ENCODE results near the gene AHR.
"Not testable (repeated sequence)": the region's sequence is repeated elsewhere in the genome, so short reads cannot be mapped to it uniquely, and the experiment has no call there.

The AHR gene

DNA sequence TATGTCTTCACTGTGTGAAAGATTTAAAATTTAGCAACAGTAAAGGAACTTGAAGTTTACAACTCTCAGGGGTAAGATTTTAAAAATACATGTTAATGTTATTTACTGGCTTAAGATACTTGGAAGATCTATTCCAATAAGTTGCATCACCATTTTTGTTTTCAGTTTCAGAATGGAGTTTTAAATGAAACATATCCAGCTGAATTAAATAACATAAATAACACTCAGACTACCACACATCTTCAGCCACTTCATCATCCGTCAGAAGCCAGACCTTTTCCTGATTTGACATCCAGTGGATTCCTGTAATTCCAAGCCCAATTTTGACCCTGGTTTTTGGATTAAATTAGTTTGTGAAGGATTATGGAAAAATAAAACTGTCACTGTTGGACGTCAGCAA, 44.3 kb downstream of the AHR start:
- no peak for DNase-seq

GRCh38 chr7:17347401-17347800, 48.9 kb downstream of the AHR start:
- DNase-seq: no peak

GRCh38 chr7:17348932-17349331, 50.5 kb downstream of the AHR start:
- not testable (repeated sequence) for DNase-seq

GRCh38 chr7:17350321-17350720, 51.9 kb downstream of the AHR start:
- not testable (repeated sequence) for DNase-seq

- not testable (repeated sequence) for DNase-seq
Measured at GRCh38 chr7:17353650-17354419, 55.4 kb downstream of the AHR start.

GRCh38 chr7:17354473-17354872, 56.0 kb downstream of the AHR start:
- no peak for DNase-seq

- DNase-seq: no peak
Measured at GRCh38 chr7:17355050-17355449, 56.6 kb downstream of the AHR start.

- no peak for DNase-seq
Measured at GRCh38 chr7:17357952-17358351, 59.5 kb downstream of the AHR start.

DNA sequence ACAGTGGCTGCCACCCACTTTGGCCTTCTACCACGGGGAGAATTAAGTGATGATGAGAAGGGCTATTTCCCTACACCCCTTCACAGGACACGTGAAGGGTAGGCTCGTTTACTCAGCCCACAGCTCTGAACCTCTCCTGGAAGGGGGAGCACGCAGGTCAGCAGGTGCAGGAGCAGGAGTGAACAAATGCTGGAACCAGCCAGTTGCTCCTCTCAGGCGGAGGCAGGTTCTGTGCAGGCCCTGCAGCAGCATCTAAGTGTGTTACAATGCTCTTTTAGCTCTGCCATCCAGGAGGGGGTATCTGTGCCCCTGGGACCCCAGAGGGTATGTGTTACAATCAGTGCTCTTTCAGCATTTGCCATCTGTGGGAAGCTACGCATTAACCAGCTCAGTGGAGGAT, 61.2 kb downstream of the AHR start:
- DNase-seq: no peak

GRCh38 chr7:17362439-17363105, 64.1 kb downstream of the AHR start:
- DNase-seq: no peak

DNA sequence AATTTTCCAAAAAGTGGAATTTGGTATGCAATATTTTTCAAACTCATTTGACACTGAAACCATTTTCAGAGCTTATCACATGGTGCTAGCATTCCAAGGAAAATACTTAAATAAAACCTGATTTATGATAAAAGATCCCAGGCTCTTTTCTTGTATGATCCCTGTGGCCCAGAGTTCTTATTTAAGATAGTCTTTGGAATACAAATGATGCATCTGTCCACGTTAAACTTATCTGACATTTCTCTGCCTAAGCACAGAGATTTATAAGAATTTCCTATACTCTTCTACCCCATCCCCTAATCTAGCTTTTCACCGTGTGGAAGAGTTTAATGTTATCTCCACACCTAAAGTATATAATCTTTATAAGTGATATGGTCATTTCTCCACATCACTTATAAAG, 66.2 kb downstream of the AHR start:
- DNase-seq: no peak

DNA sequence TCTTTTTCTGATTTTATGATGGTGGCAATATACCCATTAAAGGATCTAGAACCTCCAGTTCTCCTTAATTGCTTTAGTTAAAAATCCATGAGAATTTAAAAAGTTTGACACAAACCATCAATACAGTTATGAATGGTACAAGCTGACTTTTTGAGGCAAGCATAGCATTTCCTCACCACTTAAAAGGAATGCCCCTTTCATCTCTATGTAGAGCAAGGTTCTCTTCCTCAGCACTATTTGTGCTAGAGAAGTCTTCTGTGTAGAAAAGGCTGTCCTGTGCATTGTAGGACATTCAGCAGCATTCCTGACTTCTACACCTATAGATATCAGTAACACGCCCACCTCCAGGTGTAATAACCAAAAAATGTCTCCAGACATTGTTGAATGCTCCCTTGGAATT, 67.3 kb downstream of the AHR start:
- no peak for DNase-seq

DNA sequence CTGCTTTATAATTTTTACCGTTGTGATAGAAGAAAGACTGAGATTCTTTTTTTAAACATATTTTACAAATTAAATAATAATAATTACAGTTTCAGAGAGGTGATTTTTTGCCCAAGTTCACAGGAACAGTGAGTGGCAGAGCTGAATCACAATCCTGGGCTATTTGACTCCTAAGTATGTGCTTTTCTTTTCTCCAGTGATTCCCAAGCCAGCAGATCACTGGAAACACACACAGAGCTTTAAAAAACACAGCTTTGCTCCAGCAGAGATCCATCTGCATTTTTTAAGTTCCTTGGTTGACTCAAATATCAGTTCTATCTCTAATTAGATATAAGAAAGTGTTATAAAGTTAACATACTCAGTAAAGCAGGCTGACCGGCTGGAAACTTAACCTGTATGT, 69.0 kb downstream of the AHR start:
- no peak for DNase-seq

DNA sequence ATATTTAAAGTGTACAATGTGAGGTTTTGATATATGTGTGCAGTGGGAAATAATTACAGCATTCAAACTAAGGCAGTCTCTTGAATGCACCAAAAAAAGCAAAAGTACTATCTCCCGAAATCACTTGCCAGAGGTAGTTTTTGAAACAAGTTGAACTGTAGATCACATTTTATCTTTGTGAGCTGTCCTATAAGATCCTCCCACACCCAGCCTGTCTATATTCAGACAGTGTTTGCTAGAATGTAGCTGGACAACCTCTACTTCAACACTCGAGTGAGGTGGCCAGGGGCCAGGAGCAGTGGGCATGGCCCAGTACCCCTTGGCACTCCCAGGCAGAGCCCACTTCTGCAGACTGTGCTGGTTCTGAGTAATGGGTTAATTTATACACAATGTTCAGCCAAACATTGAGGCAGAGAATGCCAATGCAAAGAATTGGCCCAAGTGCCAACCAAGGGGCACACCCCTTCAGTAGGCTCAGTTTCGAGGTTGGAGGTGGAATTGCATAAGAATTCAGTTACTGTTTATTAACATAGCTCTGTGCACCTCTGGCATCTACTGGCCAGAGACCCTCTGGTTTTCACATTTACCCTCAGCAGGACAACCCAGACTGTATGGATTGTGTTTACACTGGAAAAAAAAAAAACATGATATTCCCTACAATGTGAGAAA, 70.5 kb downstream of the AHR start:
- DNase-seq: no peak

- no peak for DNase-seq
Measured at GRCh38 chr7:17369691-17370426, 71.4 kb downstream of the AHR start.

DNA sequence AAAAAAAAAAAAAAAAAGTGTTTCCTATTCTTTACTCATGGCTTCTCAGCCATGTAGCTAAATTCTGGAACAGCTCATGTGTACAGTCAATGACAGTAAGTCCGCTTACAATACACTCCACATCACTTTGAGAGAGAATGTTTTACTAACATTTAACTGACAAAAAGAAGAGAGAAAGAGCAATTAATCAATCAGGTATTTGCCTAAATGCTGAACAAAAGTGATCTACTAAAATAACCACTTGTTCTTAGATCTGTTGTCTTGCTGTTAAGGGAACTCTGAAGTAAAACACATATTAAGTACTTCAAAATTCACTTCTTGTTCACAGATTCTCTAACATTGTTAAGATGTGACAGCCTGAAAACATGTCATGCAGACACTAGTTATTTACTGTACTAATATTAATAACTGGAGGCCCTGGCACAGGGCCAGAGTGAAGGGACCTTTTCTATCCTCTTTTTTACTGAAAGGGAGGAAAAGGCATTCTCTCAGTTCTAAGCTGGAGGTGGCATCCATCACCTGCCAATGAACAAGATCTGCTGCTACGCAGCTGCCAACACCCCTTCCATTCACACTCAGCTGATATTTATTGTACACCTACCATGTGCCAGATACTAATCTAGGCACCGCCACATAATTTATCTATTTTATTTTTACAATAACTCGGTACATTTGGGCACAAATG, 72.6 kb downstream of the AHR start:
- no peak for DNase-seq

GRCh38 chr7:17371671-17372524, 73.4 kb downstream of the AHR start:
- no peak for DNase-seq

DNA sequence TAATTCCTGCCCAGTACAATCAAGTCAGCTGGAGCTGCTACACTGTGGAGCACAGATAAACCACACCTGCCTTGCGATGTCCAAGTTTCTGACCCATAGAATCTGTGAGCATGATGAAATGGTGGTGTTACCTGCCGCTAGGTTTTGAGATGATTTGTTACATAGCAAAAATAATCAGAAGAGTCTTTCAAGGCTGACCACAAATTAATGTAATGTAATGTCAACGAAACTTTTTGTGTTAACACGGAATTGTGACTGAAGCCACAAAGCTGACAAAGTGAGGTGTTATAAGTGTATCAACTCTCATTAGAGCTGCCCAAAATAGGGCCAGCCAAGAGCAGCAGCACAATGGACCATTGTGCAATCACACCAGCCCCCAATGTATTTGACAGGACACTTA, 75.7 kb downstream of the AHR start:
- DNase-seq: no peak

GRCh38 chr7:17374654-17375053, 76.2 kb downstream of the AHR start:
- DNase-seq: no peak

DNA sequence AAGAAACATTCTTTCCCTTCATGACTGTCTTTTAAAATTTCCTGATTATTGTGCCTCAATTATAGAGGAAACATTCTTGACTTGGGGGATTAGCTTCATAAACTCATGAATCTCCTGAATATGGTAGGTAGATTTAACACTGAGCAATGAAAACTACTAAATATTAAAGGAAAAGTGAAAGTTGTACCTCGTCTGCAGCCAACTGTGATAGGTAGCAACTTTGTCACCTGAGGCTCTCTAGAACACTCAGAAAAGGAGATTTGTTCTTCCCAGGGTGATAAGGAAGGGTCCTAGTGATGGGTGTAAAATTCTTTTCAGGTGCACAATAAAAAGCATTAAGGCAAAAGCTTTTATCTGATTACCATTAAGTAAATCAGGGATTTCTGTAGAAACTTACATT, 78.1 kb downstream of the AHR start:
- no peak for DNase-seq

- DNase-seq: no peak
Measured at GRCh38 chr7:17380736-17381662, 82.5 kb downstream of the AHR start.
